Retina (tissue), 1 donor: ENCODE data around the gene MMP24.
"Not testable (repeated sequence)": the region's sequence is repeated elsewhere in the genome, so short reads cannot be mapped to it uniquely, and the experiment has no call there.

Source experiments
- DNase-seq: peaks from one replicate; pipeline ENCODE4 v3.0.0-alpha.2; 2016

Gene MMP24

GRCh38 chr20:35315632-35316020, 89.1 kb downstream of the MMP24 start:
- DNase-seq: not testable (repeated sequence)

GRCh38 chr20:35316086-35316485, 89.6 kb downstream of the MMP24 start:
- no peak for DNase-seq

GRCh38 chr20:35317416-35318210, 91.1 kb downstream of the MMP24 start:
- peak; percentile 34 for DNase-seq

GRCh38 chr20:35318502-35319157, 92.1 kb downstream of the MMP24 start:
- DNase-seq: no peak

GRCh38 chr20:35319192-35319870, 92.8 kb downstream of the MMP24 start:
- no peak for DNase-seq

GRCh38 chr20:35319871-35320197, 93.3 kb downstream of the MMP24 start:
- DNase-seq: no peak

- DNase-seq: no peak
Measured at GRCh38 chr20:35320396-35321126, 94.1 kb downstream of the MMP24 start.

- DNase-seq: no peak
Measured at GRCh38 chr20:35325401-35325800, 98.9 kb downstream of the MMP24 start.

GRCh38 chr20:35326021-35326739, 99.7 kb downstream of the MMP24 start:
- DNase-seq: no peak
